GM21619 (cell line): Measurements from ENCODE around the gene PAPPA.

Experiments
- ATAC-seq: cut with Tn5 transposase; IDR thresholded peaks from one replicate; pipeline ENCODE4 v1.9.1; 2021; ENCODE audit not compliant: unreplicated experiment

PAPPA gene, protein sequence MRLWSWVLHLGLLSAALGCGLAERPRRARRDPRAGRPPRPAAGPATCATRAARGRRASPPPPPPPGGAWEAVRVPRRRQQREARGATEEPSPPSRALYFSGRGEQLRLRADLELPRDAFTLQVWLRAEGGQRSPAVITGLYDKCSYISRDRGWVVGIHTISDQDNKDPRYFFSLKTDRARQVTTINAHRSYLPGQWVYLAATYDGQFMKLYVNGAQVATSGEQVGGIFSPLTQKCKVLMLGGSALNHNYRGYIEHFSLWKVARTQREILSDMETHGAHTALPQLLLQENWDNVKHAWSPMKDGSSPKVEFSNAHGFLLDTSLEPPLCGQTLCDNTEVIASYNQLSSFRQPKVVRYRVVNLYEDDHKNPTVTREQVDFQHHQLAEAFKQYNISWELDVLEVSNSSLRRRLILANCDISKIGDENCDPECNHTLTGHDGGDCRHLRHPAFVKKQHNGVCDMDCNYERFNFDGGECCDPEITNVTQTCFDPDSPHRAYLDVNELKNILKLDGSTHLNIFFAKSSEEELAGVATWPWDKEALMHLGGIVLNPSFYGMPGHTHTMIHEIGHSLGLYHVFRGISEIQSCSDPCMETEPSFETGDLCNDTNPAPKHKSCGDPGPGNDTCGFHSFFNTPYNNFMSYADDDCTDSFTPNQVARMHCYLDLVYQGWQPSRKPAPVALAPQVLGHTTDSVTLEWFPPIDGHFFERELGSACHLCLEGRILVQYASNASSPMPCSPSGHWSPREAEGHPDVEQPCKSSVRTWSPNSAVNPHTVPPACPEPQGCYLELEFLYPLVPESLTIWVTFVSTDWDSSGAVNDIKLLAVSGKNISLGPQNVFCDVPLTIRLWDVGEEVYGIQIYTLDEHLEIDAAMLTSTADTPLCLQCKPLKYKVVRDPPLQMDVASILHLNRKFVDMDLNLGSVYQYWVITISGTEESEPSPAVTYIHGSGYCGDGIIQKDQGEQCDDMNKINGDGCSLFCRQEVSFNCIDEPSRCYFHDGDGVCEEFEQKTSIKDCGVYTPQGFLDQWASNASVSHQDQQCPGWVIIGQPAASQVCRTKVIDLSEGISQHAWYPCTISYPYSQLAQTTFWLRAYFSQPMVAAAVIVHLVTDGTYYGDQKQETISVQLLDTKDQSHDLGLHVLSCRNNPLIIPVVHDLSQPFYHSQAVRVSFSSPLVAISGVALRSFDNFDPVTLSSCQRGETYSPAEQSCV (N-terminal part only)

DNA sequence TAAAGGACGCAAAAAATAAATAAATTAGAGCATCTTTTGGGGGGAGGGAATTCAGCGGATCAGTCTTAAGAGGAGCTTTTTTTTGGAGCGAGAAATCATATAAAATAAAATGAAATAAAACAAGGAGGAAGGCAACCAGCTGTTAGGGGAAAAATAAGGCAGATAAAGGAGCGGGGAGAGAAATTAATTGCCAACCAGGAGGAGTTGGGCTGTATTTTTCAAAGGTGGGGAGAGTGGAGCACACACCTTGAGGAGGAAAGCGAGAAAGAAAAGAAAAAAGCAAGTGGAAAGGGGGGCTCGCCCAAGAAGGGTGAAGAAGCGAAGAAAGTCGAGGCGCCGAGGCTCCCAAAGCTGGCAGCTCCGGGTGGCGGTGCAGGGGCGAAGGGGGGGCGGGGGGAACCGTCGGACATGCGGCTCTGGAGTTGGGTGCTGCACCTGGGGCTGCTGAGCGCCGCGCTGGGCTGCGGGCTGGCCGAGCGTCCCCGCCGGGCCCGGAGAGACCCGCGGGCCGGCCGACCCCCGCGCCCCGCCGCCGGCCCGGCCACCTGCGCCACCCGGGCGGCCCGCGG, at the start of gene PAPPA:
Gene PAPPA (plus strand): TSS at position 27 of the 569 bp plus-strand sequence. CDS start 382 bp downstream, at position 409.
- no peak for ATAC-seq

DNA sequence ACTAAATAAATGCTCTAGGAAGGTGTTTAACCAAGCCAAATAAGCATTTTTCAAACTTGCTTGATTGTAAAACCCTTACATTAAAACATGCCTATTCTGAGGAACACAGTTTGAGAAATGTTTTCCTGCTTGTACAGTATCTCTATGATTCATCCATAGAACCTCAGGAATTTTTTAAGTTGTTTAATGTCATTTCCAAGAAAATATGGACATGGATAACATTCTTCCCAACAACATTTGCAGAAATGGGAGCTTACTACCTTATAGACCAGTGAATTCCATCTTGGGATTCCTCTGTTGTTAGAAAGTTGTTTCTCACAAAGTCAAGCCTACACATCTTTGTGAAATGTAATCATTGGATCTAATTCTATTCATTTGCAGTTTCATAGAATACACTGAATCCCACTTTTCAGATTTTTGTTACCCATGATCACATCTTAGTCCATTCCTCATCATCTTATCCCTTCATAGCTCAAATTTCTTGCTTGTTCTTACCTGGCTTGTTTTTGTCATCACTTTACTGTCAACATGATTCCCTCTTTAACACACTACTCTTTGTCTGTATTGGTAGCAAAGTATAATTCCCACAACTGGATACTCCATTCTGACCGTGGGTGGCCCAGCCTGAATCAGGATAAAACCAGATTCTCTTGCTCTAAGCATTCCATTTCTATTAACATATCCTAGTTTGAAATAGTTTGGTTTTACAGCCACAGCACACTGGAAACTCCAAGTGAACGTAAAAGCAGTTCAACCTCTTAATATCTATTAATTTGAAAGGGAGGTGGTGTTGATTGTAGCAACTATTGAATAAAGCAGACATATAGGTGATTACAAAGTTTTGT, 49.4 kb upstream of the PAPPA start:
- no peak for ATAC-seq

DNA sequence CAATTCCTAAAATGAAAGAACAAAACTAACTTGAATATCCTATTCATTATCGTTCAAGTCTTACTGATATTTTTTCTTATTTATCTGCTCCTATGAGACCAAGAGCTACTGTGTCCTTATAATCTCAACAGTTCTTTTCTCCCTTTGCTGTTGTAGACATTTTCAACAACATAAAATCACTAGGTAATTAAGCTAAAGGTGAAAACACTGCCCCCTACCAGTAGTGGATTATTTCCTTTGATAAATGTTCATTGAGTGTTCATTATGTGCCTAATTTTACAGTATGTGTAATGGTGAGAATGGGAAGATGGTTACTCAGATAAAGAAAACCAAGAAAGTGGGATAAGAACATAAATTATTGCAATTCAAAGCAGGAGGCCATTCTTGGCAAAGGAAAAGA, 41.4 kb upstream of the PAPPA start:
- no peak for ATAC-seq

DNA sequence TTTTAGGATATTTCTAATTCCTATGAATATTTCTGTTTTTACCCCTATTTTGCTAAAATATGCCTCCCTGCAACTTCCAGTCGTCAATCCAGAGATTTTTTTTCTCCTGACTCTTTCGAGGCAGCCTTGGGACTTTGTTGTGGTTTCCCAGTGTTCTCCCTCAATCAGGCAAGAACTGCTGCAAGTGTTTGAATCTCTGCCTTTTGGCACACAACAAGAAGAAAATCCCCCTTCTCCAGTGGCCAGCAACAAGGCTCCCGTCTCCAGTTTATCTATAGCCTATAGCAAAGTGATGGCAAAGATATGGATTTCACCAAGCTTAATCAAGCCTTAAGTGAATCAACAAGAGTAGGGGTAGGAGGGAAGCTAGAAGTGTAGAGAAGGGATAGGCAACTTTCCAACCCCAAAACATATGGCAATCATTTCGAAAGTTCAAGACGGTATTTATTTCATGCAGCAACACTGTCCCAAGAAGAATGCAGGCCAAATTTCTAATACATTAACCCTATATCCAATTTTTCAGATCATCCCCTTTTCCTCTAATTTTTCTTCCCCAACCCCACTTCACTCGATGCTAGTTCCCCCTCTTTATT, 37.7 kb upstream of the PAPPA start:
- no peak for ATAC-seq

DNA sequence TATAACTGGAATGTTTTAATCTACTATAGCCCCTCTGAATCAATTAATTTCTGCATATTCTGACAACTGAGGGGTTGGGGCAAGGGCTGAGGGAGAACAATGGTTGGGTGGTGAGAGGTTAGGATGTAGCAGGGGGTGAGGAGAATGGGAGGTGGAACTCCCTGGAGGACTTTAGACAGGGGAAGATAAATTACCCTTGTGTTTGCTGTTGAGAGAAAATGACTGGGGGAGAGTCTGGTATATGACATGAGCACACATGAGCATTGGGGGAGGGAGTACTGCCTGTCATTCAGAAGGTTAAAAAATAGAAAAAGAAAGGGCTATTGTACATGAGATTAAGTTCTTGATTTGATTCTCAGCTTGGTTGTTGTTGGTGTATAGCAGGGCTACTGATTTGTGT, 37.2 kb upstream of the PAPPA start:
- no peak for ATAC-seq

DNA sequence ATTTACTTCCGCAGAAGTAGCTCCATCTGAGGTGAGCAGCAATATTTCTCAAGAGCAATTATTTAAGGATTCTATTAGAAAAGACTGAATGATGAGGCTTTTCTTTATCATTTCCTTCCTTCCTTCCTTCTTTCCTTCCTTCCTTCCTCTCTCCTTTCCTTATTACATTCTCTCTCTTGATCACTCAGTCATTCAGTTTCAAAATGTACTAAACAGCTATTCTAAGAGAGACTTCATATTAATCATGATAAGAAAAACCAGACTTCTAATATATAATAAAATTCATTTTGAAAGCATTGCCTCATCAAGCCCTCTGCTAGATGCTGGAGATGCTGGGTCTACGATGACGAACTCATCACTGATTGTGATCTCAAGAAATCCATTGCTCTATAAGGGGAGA, 30.4 kb upstream of the PAPPA start:
- no peak for ATAC-seq

DNA sequence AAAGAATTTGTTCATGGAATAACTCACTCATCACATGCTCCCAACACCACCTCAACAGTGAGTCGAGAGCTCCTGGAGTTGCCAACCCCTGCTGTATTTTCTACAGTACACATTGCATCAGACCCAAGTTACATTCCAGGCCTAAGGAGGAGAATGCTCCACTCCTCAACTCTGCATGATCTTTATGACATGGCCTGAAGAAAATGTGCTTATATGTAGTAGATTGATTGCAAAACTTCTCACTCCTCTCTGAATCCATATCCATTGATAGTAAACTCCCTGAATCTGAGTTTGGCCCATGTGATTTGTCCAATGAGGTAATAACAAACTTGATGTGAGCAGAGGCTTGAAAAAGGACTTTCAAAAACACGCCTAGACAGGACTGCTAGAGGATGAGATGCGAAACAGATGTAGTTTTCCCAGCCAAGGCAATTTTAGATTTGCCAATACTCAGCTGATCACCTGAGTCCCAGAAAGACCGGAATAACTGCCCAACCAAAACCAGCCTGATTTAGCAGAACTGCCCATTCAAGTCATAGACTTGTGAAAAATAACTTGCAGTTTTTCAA, 29.0 kb upstream of the PAPPA start:
- ATAC-seq: no peak

DNA sequence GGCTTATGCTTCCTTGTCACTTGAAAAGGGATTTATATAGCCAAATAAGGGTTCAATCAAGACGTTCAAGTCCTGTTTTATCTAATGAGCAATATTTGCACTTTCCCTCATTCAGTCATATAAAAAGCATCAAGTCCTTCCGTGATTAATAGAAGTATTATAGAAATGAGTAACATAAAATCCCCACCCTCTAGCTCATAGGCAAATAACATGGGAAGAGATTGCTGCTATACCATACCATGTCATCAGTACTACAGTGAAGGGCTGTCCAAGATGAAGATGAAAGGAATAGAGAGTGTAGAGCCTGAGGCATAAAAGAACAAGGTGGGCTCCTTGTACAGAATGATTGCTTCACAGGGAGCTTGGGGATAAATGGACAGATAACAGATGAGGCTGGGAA, 20.4 kb upstream of the PAPPA start:
- ATAC-seq: no peak

DNA sequence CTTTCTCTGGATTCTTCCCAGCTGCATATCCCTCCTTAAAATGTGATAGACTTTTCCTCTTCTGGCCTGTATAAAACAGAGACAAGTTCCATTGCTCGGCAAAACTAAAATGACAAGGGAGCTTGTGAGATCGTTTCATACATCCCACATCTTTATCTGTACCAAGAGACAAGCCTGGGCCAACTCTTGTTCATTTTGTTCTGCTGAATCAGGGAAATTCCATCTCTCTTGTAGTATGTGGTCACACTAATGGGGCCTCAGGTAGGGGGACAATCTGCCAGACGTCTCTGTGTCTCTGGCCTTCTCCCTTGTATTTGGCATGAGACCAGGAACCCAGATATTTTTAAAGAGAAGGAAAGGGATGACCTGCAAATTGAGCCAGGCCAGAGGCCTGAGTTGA, 18.6 kb upstream of the PAPPA start:
- no peak for ATAC-seq

DNA sequence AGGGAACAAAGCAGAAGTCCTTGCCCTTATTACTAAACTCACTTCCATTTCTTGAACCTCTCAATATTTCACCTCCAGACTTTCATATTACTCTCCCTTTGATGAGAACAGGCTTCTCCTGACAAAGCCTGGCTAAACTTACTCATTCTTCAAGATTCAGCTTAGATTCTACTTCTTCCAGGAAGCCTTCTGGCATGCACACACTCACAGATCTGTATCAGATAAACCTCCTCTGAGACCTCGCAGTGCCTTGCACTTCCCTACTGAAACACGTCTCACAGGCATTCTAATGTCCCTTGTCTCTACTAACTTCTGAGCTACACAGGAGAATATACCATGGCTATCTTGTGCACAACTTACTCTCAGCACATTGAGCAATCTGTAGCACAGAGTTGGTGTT, 16.6 kb upstream of the PAPPA start:
- no peak for ATAC-seq

DNA sequence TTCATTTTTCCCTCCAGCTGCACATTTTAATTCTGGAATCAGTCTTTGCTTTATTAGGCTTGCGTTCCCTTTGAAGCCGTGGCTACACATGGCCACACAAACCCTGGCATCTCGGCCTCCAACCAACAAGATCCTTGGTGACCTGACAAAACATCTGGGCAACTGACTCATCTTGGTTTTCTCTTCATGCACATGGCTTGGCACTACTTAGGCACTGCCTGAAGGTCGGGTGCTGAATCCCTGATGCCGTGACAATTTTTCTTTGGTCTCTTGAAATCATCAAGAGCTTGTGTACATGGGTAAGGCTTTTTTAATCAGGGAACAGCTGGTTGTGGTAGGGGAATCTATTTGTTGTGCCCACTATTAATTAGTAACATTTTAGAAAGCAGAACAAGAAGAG, 16.0 kb upstream of the PAPPA start:
- no peak for ATAC-seq

DNA sequence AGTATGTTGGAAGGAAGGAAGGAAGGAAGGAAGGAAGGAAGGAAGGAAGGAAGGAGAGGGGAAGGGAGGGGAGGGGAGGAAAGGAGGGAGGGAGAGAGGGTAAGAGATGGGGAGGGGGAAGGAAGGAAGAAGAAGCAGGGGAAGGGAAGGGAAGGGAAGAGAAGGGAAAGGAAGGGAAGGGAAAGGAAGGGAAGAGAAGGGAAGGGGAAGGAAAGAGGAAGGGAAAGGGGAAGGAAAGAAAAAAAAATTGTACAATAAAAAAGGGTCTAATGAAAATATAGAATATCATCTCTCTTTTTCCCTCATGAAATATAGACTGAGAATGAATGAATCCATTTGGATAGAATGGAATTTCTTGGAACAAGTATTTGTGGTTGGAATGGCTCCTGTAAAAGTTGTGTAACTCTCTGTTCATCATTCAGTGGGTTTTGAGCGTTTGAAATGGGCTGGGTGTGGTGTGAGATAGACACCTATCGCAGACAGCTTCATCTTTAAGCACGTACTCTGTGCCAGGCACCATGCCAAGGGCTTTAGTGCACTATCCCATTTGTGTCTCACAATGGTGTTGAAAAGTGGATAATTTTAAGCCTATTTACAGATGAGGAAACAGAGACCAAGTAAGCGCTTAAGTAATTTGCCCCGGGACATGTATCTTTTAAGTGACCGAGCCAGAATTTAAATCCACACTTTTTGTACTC, 11.6 kb upstream of the PAPPA start:
- ATAC-seq: no peak

DNA sequence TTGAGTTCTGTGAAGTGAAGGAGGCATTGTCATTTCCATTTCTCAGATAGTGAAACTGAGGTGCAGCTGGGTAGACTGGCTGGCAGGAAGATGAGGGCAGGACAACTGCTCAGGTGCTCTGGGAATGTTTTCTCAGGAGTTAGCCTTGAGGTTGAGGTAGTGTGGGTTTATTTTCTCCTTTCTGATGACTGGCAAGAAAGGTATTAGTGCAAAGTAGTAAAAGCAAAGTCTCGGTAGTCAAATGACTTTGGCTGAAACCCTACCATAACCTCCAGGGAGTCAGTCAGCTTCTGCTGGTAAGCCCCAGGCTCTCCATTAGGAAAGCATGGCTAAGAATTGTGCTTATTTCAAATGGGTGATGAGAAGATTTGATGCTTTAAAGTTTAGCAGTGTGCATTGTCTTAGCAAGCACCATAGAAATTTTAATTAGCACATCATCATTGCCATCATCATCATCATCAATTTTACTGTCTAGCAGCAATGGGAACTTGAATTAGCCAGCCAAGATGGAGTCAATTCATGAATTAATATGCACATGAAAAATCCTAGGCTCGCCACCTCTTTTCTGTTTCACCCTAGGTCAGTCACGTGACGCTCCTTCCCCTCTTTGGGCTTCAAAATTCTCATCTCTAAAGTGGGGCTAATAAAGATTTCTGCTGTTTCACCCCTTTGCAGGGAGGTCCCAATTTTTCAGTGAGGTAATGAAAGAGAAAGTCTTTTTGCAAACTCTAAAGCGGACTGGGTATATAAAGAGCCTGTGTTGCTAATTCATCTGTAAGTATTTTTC, 10.7 kb upstream of the PAPPA start:
- no peak for ATAC-seq

DNA sequence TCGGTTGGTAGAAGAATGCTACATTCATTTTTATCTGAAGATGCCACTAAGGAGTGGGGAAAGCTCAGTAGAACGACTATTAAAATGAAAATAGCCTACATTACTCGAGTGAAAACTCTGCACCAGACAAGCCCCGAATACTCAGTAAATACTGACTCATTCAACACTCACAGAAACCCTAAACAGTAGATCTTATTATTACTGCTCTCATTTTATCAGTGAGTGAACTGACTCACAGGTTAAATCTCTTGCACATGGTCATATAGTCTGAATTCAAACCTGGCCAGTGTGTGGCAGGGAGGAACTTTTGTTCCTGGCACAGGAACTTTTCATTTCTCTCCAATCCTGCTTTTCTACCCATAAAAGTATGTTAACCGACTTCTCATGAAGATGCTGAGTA, 9.6 kb upstream of the PAPPA start:
- ATAC-seq: no peak

DNA sequence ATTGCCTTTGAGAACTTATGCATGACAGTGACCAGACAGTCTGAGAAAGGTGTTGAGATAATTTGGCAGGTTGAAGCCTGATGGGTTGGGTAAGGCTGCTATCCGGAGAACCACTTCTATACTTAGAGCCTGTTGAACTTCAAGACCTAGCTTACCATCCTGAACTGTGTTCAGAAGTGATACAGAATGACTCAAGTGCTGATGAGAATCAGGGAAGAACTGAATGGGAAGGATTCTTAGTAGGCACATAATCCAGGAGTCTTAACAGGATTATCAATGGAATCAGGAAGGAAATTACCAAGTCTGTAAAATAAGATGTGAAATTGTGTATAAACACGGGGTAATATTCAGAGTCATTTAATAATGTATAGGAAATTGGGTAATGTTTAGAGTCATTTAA, 9.0 kb upstream of the PAPPA start:
- no peak for ATAC-seq

DNA sequence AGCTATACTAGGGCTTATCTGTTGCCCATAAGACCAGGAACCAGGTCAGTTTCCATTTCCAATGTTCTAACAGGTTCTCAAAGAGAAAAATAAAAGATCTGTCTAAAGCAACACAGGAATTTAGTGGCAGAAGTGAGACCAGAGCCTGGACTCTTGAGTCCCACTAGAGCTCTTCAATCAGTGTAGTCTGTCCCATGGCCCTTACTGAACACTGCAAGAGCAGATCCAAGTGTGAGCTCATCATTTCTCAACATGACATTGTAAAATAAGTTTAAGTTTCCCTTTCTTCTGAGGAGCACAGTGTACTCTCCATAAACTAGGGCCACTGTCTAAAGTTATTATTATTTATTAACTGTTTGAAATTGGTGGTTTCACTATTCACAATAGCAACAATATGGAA, 8.6 kb upstream of the PAPPA start:
- ATAC-seq: no peak

DNA sequence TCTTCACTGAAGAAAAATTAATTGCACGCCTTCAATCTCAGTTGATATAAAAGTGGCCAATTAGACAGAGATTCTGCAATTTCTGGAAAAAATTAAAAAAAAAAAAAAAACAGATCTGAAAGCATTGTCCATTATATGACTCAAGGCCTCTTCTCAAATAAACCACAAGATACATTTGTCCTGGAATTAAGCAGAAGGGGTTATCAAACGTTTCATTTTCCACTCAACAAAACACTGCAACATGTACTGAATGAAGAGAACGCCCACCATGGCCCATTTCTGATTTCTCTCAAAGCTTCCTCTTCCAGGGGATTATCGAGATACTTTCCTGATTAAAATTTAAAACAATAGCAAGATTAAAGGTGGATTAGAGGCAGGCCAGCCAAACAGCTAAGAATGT, 5.8 kb upstream of the PAPPA start:
- no peak for ATAC-seq

DNA sequence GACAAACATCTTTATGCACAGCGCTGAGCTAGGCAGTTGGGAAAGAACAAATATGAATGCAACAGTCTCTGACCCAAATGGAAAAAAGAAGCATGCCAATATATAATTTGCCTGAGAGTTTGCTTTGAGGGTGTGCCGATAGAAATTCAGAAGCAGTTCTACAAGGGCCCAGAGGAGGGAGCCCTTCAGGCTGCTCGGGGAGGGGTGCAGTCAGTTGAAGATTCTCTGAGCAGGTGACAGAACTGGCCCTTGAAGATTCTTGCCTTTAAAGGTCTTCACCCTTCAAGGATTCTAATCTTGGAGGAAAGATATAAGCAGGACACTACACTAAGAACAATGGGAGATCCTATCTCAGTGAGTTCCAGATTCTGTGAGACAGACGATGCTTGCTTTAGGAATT, 3.7 kb upstream of the PAPPA start:
- peak; percentile 62 for ATAC-seq
